Medulla oblongata (tissue), 1 donor: ENCODE data around the gene POLD2.

Source experiments
- DNase-seq: peaks from one replicate; pipeline ENCODE4 v3.0.0-alpha.2; 2015; ENCODE audit errors: extremely low spot score

POLD2 gene

GRCh38 chr7:44152971-44153947 lies 29.9 kb upstream of the POLD2 start:
- no peak for DNase-seq

- no peak for DNase-seq
These were observed 28.6 kb upstream of the POLD2 start for GRCh38 chr7:44151956-44152355.

- no peak for DNase-seq
These were observed 27.9 kb upstream of the POLD2 start for GRCh38 chr7:44150966-44151941.

DNA sequence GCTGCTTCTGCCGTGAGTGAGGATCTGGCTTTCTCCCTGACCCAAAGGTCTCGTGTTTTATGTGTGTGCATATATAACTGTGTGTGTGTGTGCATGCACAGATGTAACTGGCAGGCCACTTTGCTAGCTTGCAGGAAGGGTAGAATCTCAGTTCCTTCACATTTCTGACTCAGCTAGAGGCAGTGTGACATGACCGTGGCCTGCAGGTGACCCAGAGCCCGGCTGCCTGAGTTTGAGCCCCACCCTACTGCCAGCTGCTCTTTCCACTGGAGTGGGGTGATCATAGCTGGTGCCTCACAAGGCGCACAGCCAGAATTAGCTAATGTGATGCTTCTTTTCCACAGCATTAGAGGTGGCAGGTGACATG lies 27.1 kb upstream of the POLD2 start:
- no peak for DNase-seq

DNA sequence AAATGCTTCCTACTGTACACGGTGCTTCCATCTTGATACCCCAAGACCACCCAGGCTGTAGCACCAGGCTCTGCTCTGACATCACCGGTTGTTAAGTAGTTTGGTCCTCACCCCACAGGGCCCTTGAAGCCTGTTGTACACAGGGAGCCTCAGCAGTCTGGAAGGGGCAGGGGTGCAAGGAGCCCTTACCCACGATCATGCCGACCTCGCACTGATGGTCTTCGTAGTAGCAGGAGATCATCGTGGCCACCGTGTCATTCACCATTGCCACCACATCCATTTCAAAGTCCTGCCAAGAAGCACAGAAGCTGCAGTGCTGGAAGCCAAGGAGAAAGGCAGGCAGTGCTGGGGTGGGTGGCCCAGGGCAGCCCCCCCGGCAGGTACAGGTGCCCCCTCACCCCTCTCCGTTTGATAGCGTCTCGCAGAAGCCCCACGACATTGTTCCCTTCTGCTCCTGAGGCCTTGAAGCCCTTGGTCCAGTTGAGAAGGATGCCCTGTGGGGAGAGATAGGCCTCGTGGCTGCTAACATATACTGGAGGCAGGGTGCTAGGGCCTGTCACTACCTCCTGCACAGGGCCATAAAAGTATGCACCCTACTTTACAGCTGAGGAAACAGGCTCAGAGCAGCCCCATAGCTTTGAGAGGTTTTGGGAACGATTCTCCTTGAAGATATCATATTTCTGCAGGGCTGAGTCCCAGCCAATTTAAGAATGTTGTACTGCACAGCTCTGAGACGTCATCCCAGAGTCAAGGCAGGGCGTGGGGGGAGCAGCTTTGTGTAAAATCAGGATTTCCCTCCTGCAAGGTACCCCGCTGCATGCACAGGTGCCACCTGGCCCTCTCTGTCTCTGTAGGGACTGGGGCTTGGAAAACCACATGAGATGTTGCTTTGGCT lies 26.5 kb upstream of the POLD2 start:
- DNase-seq: no peak

DNA sequence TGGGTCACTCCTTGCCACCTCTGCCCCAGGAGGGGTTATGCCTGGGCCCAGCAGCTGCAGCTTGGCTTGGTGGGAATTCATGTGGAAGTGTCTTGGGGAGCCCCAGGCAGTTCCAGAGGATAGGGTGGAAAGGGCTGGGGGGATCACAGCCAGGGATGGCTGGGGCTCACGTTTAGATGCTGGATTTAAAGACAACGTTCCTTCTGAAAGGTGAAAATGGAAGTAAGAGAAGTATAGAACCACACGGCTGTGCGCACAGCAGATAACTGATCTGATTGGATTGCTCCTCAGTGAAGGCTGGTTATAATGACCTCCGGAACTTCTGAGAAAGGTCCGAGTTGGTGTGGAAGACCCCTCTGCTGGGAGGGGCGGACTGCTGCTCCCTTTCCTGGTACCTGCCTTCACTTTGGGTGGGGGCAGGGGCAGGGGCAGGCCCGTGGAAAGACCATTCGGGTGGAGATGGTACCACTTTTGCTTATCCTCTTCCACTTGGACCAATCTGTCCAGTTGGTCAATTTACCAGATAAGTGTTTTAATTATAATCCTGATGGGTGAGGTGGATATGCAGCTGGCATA lies 25.7 kb upstream of the POLD2 start:
- no peak for DNase-seq

GRCh38 chr7:44148166-44148565 lies 24.8 kb upstream of the POLD2 start:
- no peak for DNase-seq

GRCh38 chr7:44147026-44147991 lies 24.0 kb upstream of the POLD2 start:
- no peak for DNase-seq

GRCh38 chr7:44145969-44146911 lies 22.9 kb upstream of the POLD2 start:
- DNase-seq: peak; percentile 57

- DNase-seq: no peak
These were observed 22.2 kb upstream of the POLD2 start for GRCh38 chr7:44145479-44145968.

DNA sequence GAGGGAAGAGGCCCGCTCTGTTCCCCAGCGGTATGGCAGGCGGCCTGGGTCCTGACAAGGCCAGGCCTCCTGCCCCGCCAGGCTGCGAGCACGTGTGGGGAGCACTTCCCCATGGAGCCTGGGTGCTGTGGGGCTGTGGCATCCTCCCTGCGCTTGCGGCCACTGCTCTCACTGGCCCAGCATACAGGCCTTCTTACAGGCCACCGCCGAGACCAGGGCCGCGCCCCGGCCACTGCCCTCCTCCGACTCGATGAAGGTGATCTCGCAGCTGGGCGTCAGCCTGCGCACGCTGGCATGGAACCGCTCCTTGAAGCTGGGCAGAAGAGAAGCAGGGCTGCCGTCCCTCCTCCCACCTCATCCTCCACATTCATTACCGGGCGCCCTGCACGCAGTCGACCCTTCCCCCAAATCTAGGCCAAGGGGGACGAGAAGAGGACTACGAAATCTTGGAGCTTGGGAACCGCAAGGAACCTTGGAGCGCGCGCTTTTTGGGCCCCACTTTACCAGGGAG lies 21.7 kb upstream of the POLD2 start:
- no peak for DNase-seq

GRCh38 chr7:44144426-44144967 lies 21.1 kb upstream of the POLD2 start:
- DNase-seq: no peak

- DNase-seq: no peak
These were observed 20.4 kb upstream of the POLD2 start for GRCh38 chr7:44143646-44144250.

- no peak for DNase-seq
These were observed 18.7 kb upstream of the POLD2 start for GRCh38 chr7:44142028-44142427.

DNA sequence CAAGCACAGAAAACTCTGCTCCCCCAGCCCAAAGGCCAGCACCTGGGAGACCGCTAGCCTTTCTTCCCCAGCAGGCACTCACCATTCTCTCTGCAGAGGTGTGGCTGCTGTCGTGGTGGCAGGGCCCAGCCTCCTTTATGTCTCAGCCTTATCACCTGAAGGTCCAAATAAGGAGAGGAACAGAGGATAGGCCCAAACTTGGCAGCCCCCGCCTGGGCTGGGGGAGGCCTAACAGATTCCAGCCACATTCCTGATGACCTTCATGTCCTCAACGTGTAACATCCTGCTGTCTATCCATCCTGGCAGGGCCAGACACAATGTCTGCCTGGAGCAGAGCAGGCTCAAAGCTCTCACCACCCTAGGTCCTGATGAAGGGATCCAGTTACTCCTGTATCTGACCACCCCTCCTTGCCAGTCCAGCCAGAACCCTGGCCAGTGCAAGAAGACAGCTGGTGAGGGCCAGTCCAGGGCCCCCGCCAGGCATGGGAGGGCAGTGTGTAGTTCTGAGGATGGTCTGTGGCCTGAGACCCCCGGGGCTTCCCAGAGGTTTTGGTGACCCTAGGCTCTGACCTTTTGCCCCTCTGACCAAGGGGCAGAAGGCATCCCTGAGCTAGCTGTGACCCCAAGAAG lies 18.0 kb upstream of the POLD2 start, which contains the start of gene MYL7:
TSS of gene MYL7 (minus strand) at position 112 of the 630 bp plus-strand sequence. CDS start at position 85, 27 bp downstream.
- no peak for DNase-seq

DNA sequence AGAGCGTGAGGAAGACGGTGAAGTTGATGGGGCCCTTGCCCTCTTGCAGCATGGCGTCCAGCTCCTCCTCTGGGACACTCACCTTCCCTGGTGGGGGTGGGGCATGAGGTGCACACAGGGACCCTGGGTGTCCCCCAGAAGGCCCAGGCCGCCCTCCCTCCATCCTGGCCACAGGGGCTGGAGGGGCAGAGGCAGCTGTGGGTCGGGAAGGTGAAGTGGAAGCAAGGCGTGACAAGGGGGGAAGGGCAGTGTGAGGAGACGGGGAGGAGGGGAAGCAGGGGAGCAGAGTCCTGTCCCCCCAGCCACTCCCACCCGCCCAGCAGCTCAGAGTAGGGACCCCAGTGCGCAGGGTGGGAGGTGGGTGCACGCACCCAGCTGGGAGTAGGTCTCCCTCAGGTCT lies 17.0 kb upstream of the POLD2 start:
- no peak for DNase-seq
